ENCODE results near the gene WNK2. TPM values are rescaled to one million over a fixed set of nuclear protein-coding genes. Genes with fewer than 3 reads are reported as not detected.

The WNK2 gene
- total RNA-seq, 1 donor from 2014 or later: 16.4 TPM

- no peak for DNase-seq
Measured at GRCh38 chr9:93218671-93219420, 34.9 kb downstream of the WNK2 start.

- no peak for DNase-seq
Measured at GRCh38 chr9:93219692-93220091, 35.8 kb downstream of the WNK2 start.

GRCh38 chr9:93220627-93221026, 36.7 kb downstream of the WNK2 start:
- no peak for DNase-seq

- DNase-seq: no peak
Measured at GRCh38 chr9:93221044-93221443, 37.1 kb downstream of the WNK2 start.

- no peak for DNase-seq
Measured at GRCh38 chr9:93222890-93223259, 38.9 kb downstream of the WNK2 start.

GRCh38 chr9:93223260-93224180, 39.6 kb downstream of the WNK2 start:
- no peak for DNase-seq

GRCh38 chr9:93224591-93224990, 40.7 kb downstream of the WNK2 start:
- no peak for DNase-seq

- no peak for DNase-seq
Measured at GRCh38 chr9:93225417-93225816, 41.5 kb downstream of the WNK2 start.

- DNase-seq: no peak
Measured at GRCh38 chr9:93225892-93226291, 42.0 kb downstream of the WNK2 start.

GRCh38 chr9:93226819-93227218, 42.9 kb downstream of the WNK2 start:
- DNase-seq: no peak

GRCh38 chr9:93228030-93228429, 44.1 kb downstream of the WNK2 start:
- no peak for DNase-seq

GRCh38 chr9:93228453-93228852, 44.5 kb downstream of the WNK2 start:
- no peak for DNase-seq

- no peak for DNase-seq
Measured at GRCh38 chr9:93229636-93230035, 45.7 kb downstream of the WNK2 start.

- no peak for DNase-seq
Measured at GRCh38 chr9:93230185-93230584, 46.2 kb downstream of the WNK2 start.

- DNase-seq: no peak
Measured at GRCh38 chr9:93230601-93231000, 46.7 kb downstream of the WNK2 start.

- no peak for DNase-seq
Measured at GRCh38 chr9:93231121-93231694, 47.3 kb downstream of the WNK2 start.

GRCh38 chr9:93231716-93232115, 47.8 kb downstream of the WNK2 start:
- DNase-seq: no peak

- DNase-seq: no peak
Measured at GRCh38 chr9:93232388-93232960, 48.5 kb downstream of the WNK2 start.

GRCh38 chr9:93233033-93233432, 49.1 kb downstream of the WNK2 start:
- DNase-seq: no peak

- DNase-seq: no peak
Measured at GRCh38 chr9:93234600-93234999, 50.7 kb downstream of the WNK2 start.

- DNase-seq: no peak
Measured at GRCh38 chr9:93235300-93235960, 51.5 kb downstream of the WNK2 start.

- no peak for DNase-seq
Measured at GRCh38 chr9:93236541-93237206, 52.7 kb downstream of the WNK2 start.

Measured in occipital lobe (tissue), 2 donors.